Measurements from ENCODE around the gene CACNA1A. TPM values are rescaled to one million over a fixed set of nuclear protein-coding genes. Genes with fewer than 3 reads are reported as not detected.

The CACNA1A gene
- total and polyA plus RNA-seq, 5 donors = 0.65 to 1.3 (median 0.88) TPM

DNA sequence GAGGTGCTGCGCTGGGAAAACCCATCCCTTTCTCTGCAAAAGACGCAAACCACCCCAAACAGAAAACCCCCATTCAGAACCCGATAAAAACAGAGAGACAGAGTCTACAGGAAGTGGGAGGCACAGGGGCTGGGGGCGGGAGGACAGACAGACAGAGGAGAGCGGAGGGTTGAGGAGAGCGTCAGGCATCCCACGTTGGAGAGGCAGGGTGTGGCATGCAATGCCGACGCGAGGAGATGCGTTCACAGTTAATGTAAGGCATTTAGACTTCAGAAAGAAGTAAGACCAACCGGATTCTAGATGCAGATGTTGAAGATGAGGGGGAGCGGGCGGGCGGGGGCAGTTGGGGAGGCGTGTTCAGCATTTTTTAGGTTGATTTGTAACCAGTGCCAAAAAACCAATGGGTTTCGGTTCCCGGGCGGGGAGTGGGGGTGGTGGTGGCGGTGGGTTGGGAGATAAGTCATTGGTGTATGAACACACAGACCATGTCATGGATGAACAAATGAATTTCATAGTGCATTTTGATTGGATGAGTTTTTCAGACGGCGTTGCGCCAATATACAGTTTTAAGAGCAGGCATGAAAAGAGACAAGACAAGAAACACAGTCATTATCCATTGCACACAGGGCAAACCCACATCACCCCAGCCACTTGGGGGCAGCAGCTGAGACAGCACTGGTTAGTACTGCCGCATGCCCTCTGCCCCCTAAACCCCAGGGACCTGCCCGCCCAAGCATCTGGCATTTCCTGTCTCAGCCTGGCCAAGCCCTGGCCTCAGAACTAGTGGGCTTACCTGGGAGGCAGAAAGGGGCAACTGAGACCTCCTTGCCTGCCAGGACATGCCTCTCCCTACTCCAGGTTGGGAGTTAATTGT, 264.8 kb downstream of the CACNA1A start:
- DNase-seq (no peak), ATAC-seq (no peak)
- Histone ChIP-seq H3K4me1 (ENCODE audit: control insufficient read depth, insufficient read depth, low read length) (no peaks in the 10 kb centered on the region), H3K27ac (ENCODE audit: low read length) (no peak overlapping the region), H3K4me3 (ENCODE audit: low read length) (no peak overlapping the region), H3K27me3 (ENCODE audit: control insufficient read depth, insufficient read depth) (no peaks in the 10 kb centered on the region), H3K9me3 (ENCODE audit: control insufficient read depth, low read length) (no peaks in the 10 kb centered on the region)
- intact Hi-C loops (cut with DNase I) = no loop called here
- 67% methylated on average over 25 of the region's 25 CpGs for WGBS

DNA sequence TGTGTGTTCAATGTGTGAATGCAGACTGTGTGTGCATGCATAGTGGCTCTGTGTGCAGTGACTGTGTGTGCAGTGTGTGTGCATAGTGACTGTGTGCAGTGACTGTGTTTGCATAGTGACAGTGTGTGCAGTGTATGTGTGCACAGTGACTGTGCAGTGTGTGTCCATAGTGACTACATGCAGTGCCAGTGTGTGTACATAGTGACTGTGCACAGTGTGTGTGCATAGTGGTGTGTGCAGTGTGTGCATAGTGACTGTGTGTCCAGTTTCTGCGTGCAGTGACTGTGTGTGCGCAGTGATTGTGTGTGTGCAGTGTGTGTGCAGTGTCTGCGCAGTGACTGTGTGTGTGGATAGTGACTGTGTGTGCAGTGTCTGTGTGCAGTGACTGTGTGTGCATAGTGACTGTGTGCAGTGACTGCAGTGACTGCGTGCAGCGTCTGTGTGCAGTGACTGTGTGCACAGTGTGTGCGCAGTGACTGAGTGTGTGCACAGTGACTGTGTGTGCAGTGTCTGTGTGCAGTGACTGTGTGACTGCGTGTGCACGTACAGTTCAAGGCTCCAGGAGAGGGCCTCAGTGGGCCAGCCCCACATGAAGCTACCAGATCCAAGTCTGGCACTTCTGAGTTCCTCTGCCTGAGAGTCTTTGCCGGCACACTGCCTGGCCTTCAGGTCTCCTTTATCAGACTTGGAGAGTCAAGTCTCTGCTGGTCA, 265.8 kb downstream of the CACNA1A start:
- no peaks in the 10 kb centered on the region for H3K27me3 ChIP-seq (ENCODE audit: control insufficient read depth, insufficient read depth)
- WGBS = 77% methylated on average over 9 of the region's 9 CpGs
- no peaks in the 10 kb centered on the region for H3K9me3 ChIP-seq (ENCODE audit: control insufficient read depth, low read length)
- no peak for ATAC-seq
- H3K4me3 ChIP-seq (ENCODE audit: low read length) = no peak overlapping the region
- H3K27ac ChIP-seq (ENCODE audit: low read length) = no peak overlapping the region
- H3K4me1 ChIP-seq (ENCODE audit: control insufficient read depth, insufficient read depth, low read length) = no peaks in the 10 kb centered on the region
- intact Hi-C loops (cut with DNase I) = no loop called here
- no peak for DNase-seq

DNA sequence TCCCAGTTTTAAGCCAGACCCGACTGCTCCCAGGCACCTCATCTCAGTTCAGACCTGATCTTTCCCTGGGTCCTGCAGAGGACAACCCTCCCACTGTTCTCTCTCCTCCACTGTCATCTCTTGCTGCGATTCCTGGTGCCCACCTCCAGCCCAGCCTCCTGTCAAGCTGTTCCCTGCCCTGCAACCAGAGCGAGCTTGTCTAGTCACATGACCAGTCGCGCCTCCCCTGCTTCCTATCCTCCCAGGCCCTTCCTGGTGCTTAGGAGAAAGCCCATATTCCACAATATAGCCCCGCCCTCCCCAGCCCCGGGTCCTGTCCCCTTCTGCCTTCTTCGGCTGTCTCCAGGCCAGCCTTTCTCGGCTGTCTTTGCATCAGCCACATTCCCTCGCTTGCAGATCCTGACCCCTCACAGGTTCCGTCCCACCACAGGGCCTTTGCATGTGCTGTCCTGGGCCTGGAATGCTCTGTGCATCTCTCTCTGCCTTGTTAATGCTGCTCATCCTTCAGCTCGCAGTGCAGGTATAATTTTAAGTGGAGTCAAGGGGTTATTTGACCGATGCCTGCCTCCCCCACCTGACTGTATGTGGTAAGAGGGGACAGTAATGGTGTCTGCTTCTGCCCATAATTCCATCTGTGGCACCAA, 267.3 kb downstream of the CACNA1A start:
- H3K9me3 ChIP-seq (ENCODE audit: control insufficient read depth, low read length) = peaks cover 6% of the 10 kb centered on the region
- no peak overlapping the region for H3K27ac ChIP-seq (ENCODE audit: low read length)
- 73% methylated on average over 13 of the region's 13 CpGs for WGBS
- DNase-seq (no peak), ATAC-seq (no peak)
- no peaks in the 10 kb centered on the region for H3K27me3 ChIP-seq (ENCODE audit: control insufficient read depth, insufficient read depth)
- no peaks in the 10 kb centered on the region for H3K4me1 ChIP-seq (ENCODE audit: control insufficient read depth, insufficient read depth, low read length)
- no peak overlapping the region for H3K4me3 ChIP-seq (ENCODE audit: low read length)
- intact Hi-C loops (cut with DNase I) = no loop called here

DNA sequence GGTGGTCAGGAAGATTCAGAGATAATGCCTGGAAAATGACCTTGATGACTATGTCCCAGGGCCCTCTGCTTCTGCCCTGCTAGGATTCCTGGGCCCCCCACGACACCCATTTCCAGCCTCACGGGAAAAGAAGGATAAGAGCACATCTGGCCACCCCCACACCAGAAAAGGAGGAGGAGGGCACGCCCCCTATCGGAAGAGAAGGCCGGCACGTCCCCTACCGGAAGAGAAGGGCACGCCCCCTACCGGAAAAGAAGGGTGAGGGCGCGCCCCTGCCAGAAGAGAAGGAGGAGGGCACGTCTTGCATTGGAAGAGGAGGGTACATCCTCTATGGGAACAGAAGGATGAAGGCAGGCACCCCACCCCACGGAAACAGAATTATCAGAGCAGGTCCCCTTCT, 271.8 kb downstream of the CACNA1A start:
- Histone ChIP-seq H3K27me3 (ENCODE audit: control insufficient read depth, insufficient read depth) (no peaks in the 10 kb centered on the region), H3K4me3 (ENCODE audit: low read length) (no peak overlapping the region), H3K4me1 (ENCODE audit: control insufficient read depth, insufficient read depth, low read length) (no peaks in the 10 kb centered on the region), H3K27ac (ENCODE audit: low read length) (no peak overlapping the region), H3K9me3 (ENCODE audit: control insufficient read depth, low read length) (peaks cover 6% of the 10 kb centered on the region)
- intact Hi-C loops (cut with DNase I) = no loop called here
- DNase-seq (peak in 2 of 3 donors; percentile 31 to 69), ATAC-seq (peak in 1 of 2 donors; percentile 36)
- WGBS = 27% methylated on average over 13 of the region's 13 CpGs

DNA sequence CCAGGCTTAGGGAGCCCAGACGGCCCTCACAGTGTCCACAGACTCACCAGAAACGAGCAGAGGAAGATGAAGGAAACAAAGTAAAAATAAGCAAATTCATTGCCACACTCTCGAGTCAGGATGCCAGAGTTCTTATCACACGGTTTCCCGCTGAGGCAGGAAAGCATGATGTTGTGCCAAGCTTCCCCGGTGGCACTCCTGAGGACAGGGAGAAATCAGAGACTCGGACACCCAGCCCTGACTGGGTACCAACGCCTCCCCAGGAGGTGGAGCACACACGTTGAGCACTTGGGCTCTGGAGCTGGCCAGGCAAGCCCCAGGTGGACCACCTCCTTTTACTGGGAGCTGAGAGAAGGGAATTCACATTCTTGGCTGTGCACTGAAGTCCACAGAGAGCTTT, 274.6 kb downstream of the CACNA1A start:
- 20% methylated on average over 9 of the region's 9 CpGs for WGBS
- ATAC-seq (no peak), DNase-seq (no peak)
- Histone ChIP-seq H3K9me3 (ENCODE audit: control insufficient read depth, low read length) (peaks cover 6% of the 10 kb centered on the region), H3K27ac (ENCODE audit: low read length) (no peak overlapping the region), H3K4me1 (ENCODE audit: control insufficient read depth, insufficient read depth, low read length) (no peaks in the 10 kb centered on the region), H3K27me3 (ENCODE audit: control insufficient read depth, insufficient read depth) (no peaks in the 10 kb centered on the region), H3K4me3 (ENCODE audit: low read length) (no peak overlapping the region)
- intact Hi-C loops (cut with DNase I) = no loop called here

DNA sequence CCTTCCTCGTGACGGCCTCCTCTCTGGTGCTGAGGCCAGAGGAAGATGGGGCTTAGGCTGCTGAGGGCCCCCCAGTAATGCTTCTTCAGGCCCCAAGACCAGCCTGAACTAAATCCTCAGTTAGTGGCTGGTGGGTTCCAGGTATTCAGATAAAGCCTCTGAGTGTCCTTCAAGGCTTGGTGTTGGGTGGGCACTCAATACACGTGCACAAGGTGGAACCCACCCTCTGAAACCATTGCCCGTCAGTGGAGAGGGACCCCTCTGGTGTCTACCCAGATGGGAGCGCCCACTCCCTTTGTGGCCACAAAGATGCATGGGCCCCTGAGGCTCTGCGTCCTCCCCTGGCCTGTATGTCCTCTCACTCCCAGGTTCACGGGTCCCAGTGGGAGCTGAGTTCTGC, 277.0 kb downstream of the CACNA1A start:
- H3K27ac ChIP-seq (ENCODE audit: low read length) = no peak overlapping the region
- no peaks in the 10 kb centered on the region for H3K4me1 ChIP-seq (ENCODE audit: control insufficient read depth, insufficient read depth, low read length)
- intact Hi-C loops (cut with DNase I) = no loop called here
- ATAC-seq (no peak), DNase-seq (no peak)
- no peak overlapping the region for H3K4me3 ChIP-seq (ENCODE audit: low read length)
- H3K27me3 ChIP-seq (ENCODE audit: control insufficient read depth, insufficient read depth) = no peaks in the 10 kb centered on the region
- no peaks in the 10 kb centered on the region for H3K9me3 ChIP-seq (ENCODE audit: control insufficient read depth, low read length)
- WGBS = 88% methylated on average over 7 of the region's 7 CpGs

DNA sequence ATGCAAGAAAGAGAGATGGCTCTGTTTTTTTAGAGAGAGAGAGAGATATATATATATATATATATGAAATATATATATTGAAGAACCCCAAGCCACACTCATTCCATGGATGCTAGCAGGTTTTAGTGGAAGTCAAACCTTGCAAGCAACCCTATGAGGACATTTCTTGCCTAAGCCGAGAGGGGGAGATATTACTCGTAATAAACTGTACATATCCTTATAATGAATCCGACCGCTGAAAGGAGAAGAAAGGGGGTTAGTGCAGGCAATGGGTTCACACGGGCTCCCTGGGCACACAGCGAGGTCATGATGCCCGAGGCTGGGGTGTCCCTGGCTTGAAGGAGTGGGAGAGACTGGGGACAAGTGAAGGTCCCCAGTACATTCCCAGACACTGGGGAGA, 277.7 kb downstream of the CACNA1A start:
- Histone ChIP-seq H3K27ac (ENCODE audit: low read length) (no peak overlapping the region), H3K9me3 (ENCODE audit: control insufficient read depth, low read length) (no peaks in the 10 kb centered on the region), H3K4me1 (ENCODE audit: control insufficient read depth, insufficient read depth, low read length) (no peaks in the 10 kb centered on the region), H3K4me3 (ENCODE audit: low read length) (no peak overlapping the region), H3K27me3 (ENCODE audit: control insufficient read depth, insufficient read depth) (no peaks in the 10 kb centered on the region)
- no peak for DNase-seq
- intact Hi-C loops (cut with DNase I) = no loop called here
- 78% methylated on average over 7 of the region's 7 CpGs for WGBS
- no peak for ATAC-seq

DNA sequence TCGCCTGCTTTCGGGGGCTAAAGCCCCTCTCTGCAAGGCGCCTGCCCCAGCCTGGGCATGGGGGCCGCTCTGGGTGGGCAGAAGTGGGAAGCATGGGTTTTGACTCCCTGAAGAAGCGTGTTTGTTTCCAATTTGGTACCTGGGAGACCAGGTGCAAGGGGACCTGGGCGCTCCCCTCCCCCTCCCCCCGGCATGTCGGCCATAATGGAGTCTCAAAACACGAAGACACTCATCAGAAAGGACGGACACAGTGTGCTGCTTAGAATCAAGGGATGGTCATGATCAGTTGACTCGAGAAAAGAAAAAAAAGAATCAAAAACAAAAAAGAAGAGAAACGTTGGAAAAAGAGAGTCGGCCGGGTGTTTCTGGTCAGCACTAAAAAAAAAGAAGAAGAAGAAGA, 279.3 kb downstream of the CACNA1A start:
- Histone ChIP-seq H3K27ac (ENCODE audit: low read length) (no peak overlapping the region), H3K9me3 (ENCODE audit: control insufficient read depth, low read length) (no peaks in the 10 kb centered on the region), H3K4me3 (ENCODE audit: low read length) (no peak overlapping the region), H3K4me1 (ENCODE audit: control insufficient read depth, insufficient read depth, low read length) (no peaks in the 10 kb centered on the region), H3K27me3 (ENCODE audit: control insufficient read depth, insufficient read depth) (no peaks in the 10 kb centered on the region)
- intact Hi-C loops (cut with DNase I) = no loop called here
- 78% methylated on average over 14 of the region's 14 CpGs for WGBS
- no peak for ATAC-seq
- no peak for DNase-seq

DNA sequence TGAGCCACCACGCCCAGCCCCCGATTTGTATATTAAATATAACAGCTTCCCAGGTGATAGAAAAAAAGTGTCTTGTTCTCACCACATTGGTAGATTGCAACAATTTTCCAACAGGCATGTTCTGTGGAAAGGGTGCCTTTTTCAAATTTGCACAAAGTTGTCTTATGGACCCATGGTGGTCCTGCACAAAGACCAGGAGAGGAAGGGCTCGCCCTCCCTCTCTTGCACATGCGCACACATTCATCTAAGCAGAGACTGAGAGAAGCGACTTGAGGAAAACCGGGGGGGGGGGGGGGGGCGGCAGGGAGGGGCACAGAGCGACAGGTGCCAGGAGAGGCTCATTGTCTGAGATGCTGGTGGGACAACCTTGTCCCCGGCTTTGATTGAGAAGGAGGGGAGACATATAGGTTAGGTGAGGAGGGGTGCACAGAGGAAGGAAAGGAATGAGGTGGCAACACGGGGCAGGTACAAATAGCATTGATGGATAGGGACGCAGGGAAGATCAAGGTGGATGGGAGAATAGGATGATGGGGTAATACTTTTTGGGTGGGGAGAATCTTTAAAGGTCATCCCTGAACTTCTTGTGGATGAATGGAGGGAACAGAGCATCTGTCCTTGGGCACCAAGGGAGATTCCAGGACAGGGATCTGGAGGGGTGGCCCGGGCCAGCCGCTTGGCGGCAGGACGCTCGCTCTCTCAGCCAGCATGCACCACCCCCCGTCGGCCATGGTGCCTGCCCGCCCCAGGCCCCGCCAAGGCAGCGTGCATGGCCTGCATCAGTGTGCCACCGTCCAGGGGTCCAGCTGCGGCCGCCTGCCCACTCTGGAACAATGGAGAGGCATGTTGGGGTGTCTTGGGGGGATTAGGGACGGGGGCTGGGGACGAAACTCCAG, 280.1 kb downstream of the CACNA1A start:
- Histone ChIP-seq H3K27ac (ENCODE audit: low read length) (no peak overlapping the region), H3K9me3 (ENCODE audit: control insufficient read depth, low read length) (no peaks in the 10 kb centered on the region), H3K4me3 (ENCODE audit: low read length) (no peak overlapping the region), H3K4me1 (ENCODE audit: control insufficient read depth, insufficient read depth, low read length) (no peaks in the 10 kb centered on the region), H3K27me3 (ENCODE audit: control insufficient read depth, insufficient read depth) (no peaks in the 10 kb centered on the region)
- intact Hi-C loops (cut with DNase I) = no loop called here
- WGBS = 85% methylated on average over 26 of the region's 26 CpGs
- DNase-seq (no peak), ATAC-seq (no peak)

DNA sequence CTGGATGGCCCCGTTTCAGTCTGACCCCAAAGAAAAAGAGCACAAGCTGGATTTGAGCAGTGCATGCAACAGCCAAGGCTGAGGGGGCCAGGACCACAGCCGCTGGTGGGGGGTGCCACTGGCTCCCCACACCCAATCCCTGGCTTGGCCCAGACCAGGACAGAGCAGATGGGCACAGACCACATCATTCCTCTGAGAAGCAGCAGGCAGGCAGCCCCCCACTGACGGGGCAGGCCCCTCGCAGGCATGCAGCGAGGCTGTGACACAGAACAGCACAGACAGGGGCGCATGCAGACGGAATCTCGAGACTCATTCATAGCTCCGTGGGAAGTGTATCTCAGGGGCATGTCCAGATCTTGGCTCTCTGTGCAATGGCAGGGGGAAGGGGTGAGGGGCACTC, 281.2 kb downstream of the CACNA1A start:
- WGBS = 64% methylated on average over 9 of the region's 9 CpGs
- H3K4me1 ChIP-seq (ENCODE audit: control insufficient read depth, insufficient read depth, low read length) = no peaks in the 10 kb centered on the region
- H3K27me3 ChIP-seq (ENCODE audit: control insufficient read depth, insufficient read depth) = no peaks in the 10 kb centered on the region
- intact Hi-C loops (cut with DNase I) = no loop called here
- no peak for DNase-seq
- H3K27ac ChIP-seq (ENCODE audit: low read length) = no peak overlapping the region
- H3K4me3 ChIP-seq (ENCODE audit: low read length) = no peak overlapping the region
- H3K9me3 ChIP-seq (ENCODE audit: control insufficient read depth, low read length) = peaks cover 2% of the 10 kb centered on the region
- ATAC-seq = no peak

All from right cardiac atrium (tissue), 5 donors.